Upper lobe of left lung (tissue), 4 donors: Measurements from ENCODE around the gene TCEA3.

ENCODE experiments used
- EP300 ChIP-seq, 4 donors: sonication (generic); formaldehyde crosslinking; IDR thresholded peaks; one replicate each; pipeline ENCODE4 v1.5.1; 2017; ENCODE audit warnings: antibody characterized with exemption in 4 of 4, control low read depth in 2 of 4
- POLR2AphosphoS5 ChIP-seq, 2 donors: sonication (generic); formaldehyde crosslinking; IDR thresholded peaks; one replicate each; pipeline ENCODE4 v1.5.1; 2017; ENCODE audit warnings: antibody characterized with exemption in 2 of 2
- TF ChIP-seq, protein P1 (sequence below), 6 experiments: fragments of 450-650 bp in 4 of 6; fragments of 200-600 bp in 2 of 6; sonication (generic) in 2 of 6; IDR thresholded peaks; one replicate each; pipeline ENCODE4 v1.5.1; 2016 to 2019; ENCODE audit warnings: antibody characterized with exemption in 6 of 6

DNA sequence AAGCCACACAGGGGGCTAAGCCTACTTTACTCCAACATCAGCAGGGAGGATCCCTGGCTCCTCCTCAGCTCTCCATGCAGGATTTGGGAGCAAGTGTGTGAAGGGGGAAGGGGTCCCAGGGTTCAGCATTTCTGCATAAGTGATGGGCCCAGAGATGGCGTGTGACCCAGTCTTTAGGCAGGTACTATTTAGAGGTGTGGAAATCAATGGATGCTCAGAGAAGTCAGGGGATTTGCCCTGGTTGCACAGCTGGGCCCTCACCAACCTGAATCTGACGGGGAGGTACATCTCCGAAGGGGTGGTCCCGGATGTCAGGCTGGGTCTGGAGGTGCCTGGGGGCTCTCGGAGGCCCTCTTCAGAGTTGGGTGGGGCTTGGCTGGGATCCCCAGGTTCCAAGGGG, 6.9 kb upstream of the TCEA3 start:
- TF ChIP-seq, protein P1, sequence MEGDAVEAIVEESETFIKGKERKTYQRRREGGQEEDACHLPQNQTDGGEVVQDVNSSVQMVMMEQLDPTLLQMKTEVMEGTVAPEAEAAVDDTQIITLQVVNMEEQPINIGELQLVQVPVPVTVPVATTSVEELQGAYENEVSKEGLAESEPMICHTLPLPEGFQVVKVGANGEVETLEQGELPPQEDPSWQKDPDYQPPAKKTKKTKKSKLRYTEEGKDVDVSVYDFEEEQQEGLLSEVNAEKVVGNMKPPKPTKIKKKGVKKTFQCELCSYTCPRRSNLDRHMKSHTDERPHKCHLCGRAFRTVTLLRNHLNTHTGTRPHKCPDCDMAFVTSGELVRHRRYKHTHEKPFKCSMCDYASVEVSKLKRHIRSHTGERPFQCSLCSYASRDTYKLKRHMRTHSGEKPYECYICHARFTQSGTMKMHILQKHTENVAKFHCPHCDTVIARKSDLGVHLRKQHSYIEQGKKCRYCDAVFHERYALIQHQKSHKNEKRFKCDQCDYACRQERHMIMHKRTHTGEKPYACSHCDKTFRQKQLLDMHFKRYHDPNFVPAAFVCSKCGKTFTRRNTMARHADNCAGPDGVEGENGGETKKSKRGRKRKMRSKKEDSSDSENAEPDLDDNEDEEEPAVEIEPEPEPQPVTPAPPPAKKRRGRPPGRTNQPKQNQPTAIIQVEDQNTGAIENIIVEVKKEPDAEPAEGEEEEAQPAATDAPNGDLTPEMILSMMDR (IDR thresholded peaks at IDR 0.05) = no peak
- TF ChIP-seq POLR2AphosphoS5 (IDR thresholded peaks at IDR 0.05) (no peak), EP300 (IDR thresholded peaks at IDR 0.05) (no peak)
